C4-2B (cell line): Measurements from ENCODE around the gene ARMH1.

ENCODE experiments used
- ZFX ChIP-seq: fragments of 450-650 bp; IDR thresholded peaks from 2 replicates; pipeline ENCODE4 v1.6.1; 2017
- TF ChIP-seq, protein P1 (sequence below): fragments of 450-650 bp; conservative IDR thresholded peaks from 2 replicates; pipeline ENCODE4 v1.5.1; 2017; ENCODE audit warnings: mild to moderate bottlenecking

DNA sequence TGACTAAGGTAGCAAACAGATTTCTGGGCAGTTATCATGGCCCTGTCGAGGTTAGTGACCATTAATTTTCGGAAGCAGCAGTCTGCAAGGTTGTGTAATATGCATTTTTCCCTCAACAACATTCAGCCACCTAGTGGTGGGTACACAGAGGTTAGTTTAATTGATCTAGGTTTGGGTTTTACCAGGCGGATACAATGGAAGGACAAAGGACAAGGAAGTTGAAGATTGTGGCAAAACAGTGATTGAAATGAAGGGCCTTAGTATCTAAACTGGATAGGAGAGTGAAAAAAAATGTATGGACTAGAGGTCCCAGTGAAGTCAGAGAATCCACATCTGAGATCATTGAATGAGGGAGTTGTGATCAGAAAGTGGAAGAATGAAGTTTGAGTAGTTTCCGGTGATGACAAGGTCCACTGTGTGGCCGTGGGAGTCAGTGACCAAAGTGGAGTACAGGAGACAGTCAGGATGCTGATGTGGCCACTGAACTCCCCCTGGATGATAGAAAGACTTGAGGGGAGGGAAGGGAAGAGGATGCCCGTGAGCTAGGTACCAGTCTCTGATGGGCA, 2.8 kb downstream of the ARMH1 start:
- TF ChIP-seq, protein P1, sequence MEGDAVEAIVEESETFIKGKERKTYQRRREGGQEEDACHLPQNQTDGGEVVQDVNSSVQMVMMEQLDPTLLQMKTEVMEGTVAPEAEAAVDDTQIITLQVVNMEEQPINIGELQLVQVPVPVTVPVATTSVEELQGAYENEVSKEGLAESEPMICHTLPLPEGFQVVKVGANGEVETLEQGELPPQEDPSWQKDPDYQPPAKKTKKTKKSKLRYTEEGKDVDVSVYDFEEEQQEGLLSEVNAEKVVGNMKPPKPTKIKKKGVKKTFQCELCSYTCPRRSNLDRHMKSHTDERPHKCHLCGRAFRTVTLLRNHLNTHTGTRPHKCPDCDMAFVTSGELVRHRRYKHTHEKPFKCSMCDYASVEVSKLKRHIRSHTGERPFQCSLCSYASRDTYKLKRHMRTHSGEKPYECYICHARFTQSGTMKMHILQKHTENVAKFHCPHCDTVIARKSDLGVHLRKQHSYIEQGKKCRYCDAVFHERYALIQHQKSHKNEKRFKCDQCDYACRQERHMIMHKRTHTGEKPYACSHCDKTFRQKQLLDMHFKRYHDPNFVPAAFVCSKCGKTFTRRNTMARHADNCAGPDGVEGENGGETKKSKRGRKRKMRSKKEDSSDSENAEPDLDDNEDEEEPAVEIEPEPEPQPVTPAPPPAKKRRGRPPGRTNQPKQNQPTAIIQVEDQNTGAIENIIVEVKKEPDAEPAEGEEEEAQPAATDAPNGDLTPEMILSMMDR: peak; percentile 72
- no peak for TF ChIP-seq ZFX
